Cerebellar cortex (tissue), 1 donor: ENCODE measurements around the gene CORT.

Experiments
- DNase-seq: peaks from one replicate; pipeline ENCODE4 v3.0.0-alpha.2; 2015; ENCODE audit warnings: low spot score

CORT gene

DNA sequence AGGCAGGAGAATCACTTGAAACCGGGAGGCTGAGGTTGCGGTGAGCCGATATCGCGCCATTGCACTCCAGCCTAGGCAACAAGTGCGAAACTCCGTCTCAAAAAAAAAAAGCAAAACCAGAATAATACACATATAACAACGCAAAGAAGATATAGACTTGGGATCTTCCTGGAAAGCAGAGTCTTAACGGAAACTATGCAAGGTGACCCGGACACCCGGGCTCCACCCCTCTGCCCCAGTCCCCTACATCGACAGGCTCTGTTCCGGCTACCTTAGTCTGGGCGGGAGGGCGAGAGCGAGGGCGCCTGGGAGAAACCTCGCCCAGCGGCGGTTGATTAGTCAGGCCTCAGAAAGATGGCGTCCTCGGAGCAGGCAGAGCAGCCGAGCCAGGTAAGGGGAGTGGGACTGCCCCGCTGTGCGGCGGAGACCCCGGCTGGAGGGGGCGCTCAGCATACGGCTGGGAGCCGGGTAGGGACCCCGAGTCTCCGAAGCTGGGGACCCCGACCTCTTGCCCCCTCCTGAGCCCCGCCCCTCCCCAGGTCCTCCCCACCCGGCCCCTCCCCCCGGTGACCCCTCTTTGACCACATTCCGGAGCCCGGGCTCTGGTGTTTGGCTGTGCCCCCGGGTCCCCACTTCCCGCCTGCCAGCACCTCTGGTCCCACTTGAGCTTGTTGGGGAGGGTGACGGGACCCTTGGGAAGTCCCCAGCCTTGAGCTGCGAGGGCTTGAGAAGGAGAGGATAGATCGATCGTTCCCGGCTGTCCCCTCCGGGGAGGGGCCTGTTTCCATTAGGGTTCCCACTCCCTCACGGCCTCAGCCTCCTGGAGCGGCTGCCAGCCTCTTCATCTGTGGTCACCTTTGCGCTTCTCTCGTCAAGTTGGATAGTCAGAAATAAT, 25.0 kb downstream of the CORT start, which contains the start of gene PEX14:
Gene PEX14, plus strand, starts transcription at position 338 of the 895 bp plus-strand sequence. Its CDS starts 17 bp downstream, at position 355.
- DNase-seq = peak; percentile 89

DNA sequence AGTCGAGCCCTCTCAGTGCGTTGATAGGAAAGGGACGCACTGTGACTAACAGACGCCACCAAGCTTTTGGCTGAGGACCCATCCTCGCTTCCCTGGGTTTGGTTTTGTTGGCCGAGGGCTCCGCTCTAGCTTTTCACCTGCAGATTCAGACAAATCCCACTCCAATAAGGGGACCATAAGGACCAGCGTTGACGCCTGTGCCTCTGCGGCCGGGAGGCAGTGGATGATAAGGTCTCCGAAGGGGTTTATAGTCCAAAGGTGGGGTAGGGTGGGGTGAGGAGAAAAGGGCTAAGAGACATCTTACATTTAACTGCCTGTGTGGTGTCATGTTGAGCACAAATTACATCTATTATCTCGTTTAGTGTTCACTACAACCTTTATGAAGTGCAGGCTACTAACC, 25.7 kb downstream of the CORT start:
- DNase-seq = no peak

DNA sequence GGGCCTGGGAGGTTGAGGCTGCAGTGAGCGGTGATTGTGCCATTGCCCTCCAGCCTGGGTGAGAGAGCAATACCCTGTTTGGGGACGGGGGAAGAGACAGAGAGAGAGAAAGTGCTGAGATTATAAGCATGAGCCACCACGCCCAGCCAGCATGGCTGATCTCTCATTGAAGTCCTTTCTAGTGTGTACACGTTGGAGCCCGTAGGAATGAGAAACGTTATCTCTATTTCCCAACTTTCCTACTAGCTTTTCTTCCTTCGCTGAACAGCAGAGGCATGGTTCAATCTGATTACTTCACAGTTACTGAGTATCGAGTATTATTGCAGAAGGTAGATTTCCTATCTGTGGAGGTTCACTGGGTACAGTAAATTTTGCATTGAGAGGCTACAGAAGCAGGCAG, 29.5 kb downstream of the CORT start:
- no peak for DNase-seq

DNA sequence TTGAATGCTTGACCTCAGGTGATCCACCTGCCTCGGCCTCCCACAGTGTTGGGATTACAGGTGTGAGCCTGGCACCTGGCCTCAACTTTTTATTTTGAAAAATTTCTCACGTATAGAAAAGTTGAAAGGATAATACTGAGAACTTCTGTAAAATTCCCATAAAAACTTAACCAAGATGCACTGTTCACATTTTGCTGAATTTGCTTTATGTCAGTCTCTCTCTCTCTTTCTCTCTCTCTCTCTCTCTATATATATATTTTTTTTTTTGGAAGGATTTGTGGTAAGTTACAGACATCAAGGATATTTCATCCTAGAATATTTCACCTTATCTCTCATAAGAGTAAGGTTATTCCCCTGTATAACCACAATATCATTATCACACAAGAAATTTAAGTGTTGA, 30.8 kb downstream of the CORT start:
- no peak for DNase-seq

DNA sequence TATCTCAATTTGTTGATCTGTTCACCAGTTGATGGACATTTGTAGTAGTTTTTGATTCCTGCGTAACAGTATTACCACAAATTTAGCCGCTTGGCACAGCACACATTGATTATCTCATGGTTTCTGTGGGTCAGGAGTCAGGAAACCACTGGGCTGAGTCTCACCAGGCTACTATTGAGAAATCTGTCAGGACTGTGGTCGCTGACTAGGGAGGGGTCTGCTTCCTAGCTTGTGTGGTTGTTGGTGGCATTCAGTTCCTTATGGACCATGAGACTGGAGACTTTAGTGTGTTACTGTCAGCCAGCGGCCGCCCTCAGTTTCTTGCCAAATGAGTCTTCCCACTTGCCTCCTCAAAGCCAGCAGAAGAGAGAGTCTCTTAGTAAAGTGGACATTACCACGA, 34.7 kb downstream of the CORT start:
- DNase-seq = no peak

DNA sequence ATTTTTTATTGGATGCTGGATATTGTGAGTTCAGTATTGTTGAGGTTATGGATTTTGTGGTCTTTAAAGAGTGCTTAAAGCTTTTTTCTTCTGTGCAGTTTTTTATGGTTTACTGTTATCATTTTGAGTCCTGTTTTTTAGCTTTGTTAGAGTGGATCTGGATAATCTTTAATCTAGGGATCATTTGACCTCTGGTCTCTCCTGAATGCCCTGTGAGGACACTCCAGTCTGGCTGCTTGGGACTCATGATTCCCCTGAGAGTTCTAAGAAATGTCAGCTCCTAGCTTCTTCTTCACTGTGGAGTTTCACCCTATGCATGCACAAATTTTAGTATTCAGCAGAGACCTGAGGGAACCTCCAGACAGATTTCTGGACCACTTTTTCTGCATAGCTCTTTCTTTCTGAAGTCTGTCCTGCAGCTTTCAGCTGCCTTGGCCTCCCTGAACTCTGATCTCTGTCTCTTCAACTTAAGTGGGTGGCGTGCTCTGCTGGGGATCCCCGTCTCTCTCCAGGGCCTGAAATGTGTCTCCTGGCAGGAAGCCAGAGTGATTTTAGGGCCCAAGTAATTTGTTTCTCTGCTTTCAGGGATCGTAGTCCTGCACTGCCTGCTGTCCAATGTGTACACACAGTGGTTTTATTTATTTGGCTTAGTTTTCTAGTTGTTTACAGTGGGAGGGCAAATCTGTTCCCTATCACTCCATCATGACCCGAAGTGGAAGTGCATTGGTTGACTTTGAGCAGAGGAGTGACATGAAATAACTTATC, 39.6 kb downstream of the CORT start:
- DNase-seq = no peak

DNA sequence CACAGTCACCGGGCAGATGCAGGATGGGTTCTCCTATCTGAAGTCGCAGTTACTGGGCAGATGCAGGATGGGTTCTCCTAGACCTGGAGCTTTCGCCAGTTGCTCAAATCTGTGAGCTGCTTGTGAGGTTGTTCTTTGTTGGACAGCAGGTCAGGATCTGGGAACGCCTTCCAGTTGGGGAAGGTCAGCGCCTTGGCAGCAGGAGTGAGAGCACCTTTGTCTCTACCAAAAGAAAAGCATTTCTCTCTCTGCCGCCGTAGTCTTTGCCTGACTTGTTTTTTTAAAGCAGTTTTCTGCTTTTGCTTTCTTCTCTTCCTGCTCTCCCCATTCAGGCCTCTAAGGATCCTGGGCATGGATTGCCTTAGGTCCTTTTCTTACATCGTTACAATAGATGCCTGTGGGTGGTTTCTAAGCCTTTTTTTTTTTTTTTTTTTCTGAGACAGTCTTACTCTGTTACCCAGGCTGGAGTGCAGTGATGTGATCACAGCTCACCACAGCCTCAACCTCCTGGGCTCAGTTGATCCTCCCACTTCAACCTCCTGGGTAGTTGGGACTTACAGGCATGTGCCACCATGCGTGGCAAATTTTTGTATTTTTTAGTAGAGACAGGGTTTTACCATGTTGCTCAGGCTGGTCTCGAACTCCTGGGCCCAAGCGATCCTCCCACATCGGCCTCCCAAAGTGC, 40.6 kb downstream of the CORT start:
- DNase-seq = no peak

DNA sequence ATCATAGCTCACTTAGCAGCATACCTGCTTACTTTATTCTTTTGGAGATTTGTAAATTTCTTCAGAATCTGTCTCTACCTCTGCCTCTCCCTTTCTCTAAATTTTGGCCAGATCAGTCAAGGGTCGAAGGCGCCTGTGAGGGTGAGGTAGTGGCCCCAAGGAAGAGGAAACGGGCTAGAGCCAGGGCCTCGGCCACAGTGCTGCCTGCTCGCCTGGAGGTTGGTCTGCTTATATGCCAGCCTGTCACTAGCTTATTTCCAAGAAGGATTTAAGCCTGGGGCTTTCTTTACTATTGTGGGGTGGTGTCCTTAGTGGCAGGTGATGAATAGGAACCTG, 44.6 kb downstream of the CORT start:
- DNase-seq = no peak

DNA sequence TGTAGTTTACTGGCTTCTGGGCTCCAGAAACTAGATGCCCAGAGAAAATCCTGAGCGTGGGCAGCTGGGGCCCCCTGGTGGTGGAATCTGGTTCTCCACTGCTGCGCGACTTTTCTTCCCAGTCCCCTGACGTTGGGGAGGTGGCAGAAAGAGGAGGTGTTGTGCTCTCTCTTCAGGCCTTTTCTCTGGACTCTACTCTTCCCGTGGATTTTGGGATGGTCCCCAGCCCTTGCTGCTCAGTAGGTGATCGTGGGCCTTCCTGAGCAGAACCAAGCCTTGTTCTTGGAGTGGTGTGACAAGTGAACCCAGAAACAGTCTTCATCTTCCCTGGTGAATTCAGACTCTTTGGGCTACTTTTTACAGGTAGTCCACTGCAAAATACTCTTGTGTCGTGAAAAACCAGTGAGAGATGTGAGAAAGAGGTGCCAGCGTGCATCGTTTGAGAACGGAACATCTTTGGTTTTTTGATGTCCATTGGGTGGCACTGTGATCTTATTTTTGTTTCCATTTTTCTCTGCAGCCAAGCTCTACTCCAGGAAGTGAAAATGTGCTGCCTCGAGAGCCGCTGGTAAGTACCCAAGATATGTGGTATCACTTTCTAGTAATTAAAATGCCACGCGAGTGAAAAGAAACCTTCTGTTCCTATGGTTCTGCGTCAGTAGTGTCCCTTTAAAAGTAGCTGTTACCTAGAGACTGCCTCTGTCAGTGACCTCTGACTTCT, 45.1 kb downstream of the CORT start:
- peak; percentile 74 for DNase-seq

DNA sequence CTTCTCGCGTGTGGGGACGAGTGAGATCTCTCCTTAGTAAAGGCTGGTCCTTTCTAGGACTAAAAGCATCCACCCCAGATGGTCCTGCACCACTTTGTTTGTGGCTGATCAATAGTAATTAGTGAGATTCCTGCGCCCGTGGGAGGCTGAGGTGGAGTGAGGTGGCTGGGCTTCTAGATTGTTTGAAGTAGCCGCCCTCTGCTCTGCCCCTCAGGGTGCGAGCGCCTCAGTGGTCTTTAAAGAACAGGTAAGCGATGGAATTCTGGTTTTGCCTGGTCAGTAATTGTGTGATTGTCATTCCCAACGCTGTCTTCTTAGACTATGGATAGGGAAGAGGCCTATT, 45.6 kb downstream of the CORT start:
- DNase-seq = no peak

DNA sequence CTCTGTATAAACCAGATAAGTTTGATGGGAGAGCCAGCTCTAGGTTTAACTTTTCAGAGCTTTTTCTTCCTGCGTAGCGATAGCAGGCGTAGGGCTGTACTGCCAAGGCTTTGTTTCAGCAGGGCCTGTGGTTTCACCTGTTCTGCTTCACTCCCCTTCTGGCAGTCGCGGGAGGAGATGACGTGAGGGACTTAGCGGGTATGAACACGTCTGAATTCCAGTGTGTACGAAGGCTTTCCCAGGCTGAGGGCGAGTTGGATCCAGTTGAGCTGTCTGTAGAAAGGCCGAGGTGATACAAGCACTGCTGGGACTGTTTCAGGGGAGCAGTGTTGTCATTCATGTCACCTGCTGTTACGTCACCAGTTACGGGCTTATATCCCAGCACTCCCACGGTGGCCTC, 46.1 kb downstream of the CORT start:
- no peak for DNase-seq

DNA sequence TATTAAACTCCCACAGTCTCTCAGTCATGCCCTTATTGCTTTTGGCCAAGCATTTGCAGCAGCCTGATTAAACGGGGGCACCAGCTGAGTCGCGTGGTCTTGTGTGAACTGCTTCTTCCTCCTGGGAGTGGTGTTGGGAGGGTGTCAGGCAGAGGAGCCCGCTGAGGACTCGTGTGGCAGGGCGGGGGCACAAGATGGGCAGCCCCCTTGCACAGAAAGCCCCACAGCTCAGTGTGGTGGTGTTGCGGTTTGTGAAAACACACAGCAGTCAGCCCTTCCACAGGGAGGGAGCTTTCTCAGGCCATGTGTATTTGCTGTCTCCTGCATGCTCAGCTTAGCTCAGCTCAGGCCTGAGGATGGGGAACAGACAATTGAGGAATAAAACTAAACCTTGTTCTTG, 47.3 kb downstream of the CORT start:
- no peak for DNase-seq

DNA sequence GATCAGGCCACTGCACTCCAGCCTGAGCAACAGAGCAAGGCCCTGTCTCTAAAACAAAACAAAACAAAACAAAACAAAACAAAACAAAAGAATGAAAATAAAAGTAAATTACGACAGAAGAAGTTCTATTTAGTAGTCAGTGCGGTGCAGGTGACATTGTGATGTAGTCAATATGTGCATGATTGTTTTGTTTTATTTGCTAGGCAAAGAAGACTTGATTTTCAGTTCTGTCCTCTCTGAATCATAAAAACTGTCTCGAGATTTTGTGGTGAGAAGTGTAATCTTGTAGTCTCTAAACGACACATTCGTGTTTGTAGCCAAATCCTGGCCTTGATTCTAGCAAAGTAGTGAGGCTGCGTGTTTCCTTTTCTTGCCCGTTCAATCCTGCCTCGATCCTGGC, 48.4 kb downstream of the CORT start:
- no peak for DNase-seq
